ENCODE data around the gene RCE1. TPM values are rescaled to one million over a fixed set of nuclear protein-coding genes. Genes with fewer than 3 reads are reported as not detected.
A peak's percentile ranks its signal among the peaks of the same experiment; 100 is the strongest.
"Not testable (repeated sequence)": the region's sequence is repeated elsewhere in the genome, so short reads cannot be mapped to it uniquely, and the experiment has no call there.

RCE1 gene
- total RNA-seq: 10 to 100 TPM; 34.5 to 37.5 TPM
- 21.4 TPM for polyA plus RNA-seq (2013, experiment 1 of 2)
- polyA plus RNA-seq (2013, experiment 2 of 2): 21.2 TPM
- long read RNA-seq, experiment 1, transcript RCE1-201 (8 exons, 1,485 nt): major isoform, 10 of 19 reads
- long read RNA-seq, experiment 1, partial matches to known transcripts: 0 of 19 reads
- long read RNA-seq, experiment 1, other reads (novel, unspliced or antisense): 2 of 19 reads
- long read RNA-seq, experiment 2, transcript RCE1-201 (8 exons, 1,485 nt): major isoform, 37 of 63 reads
- long read RNA-seq, experiment 2, transcript RCE1-203 (8 exons, 1,428 nt): minor isoform, 11 of 63 reads
- long read RNA-seq, experiment 2, partial matches to known transcripts: 4 of 63 reads
- long read RNA-seq, experiment 2, other reads (novel, unspliced or antisense): 7 of 63 reads
- long read RNA-seq, experiment 3, transcript RCE1-201 (8 exons, 1,485 nt): major isoform, 88 of 139 reads
- long read RNA-seq, experiment 3, transcript RCE1-203 (8 exons, 1,428 nt): minor isoform, 17 of 139 reads
- long read RNA-seq, experiment 3, transcript RCE1-202 (7 exons, 1,379 nt): minor isoform, 8 of 139 reads
- long read RNA-seq, experiment 3, partial matches to known transcripts: 8 of 139 reads
- long read RNA-seq, experiment 3, other reads (novel, unspliced or antisense): 14 of 139 reads
- long read RNA-seq, experiment 4, partial matches to known transcripts: 1 of 7 reads
- long read RNA-seq, experiment 4, other reads (novel, unspliced or antisense): 2 of 7 reads

- H3K9me3 Mint-ChIP-seq: no peaks in the 10 kb centered on the region
- peaks cover 19% of the 10 kb centered on the region for H3K36me3 Mint-ChIP-seq (ENCODE audit: low read depth)
- Histone ChIP-seq H3K27me3 (ENCODE audit: control insufficient read depth, insufficient read depth, low read length, poor library complexity, severe bottlenecking) (no peaks in the 10 kb centered on the region), H3K9ac (ENCODE audit: extremely low read depth, low read length, poor library complexity, severe bottlenecking) (peak within 1 kb of the TSS; percentile 90), H3K4me3 (ENCODE audit: low read length) (peak within 1 kb of the TSS; percentile 94), H3K9me3 (ENCODE audit: control insufficient read depth, low read length) (no peaks in the 10 kb centered on the region), H3K36me3 (ENCODE audit: control insufficient read depth, insufficient read depth, low read length) (peaks cover 39% of the 10 kb centered on the region), H3K27ac (ENCODE audit: low read depth, low read length) (peak within 1 kb of the TSS; percentile 85), H3K4me1 (ENCODE audit: control insufficient read depth, insufficient read depth, low read length) (peaks cover 8% of the 10 kb centered on the region)
- H3K4me1 Mint-ChIP-seq: peaks cover 13% of the 10 kb centered on the region
- H3K27me3 Mint-ChIP-seq (ENCODE audit: insufficient read depth): no peaks in the 10 kb centered on the region
- H3K4me3 Mint-ChIP-seq: peak within 1 kb of the TSS; percentile 86
- WGBS, 2 experiments (ENCODE audit: insufficient coverage in 1 of 2, insufficient read length in 1 of 2): 0% methylated on average over 41 to 98 of the region's 98 CpGs
- peak within 1 kb of the TSS; percentile 97 for H3K27ac Mint-ChIP-seq
- peak; percentile 95 for DNase-seq
- no peak for TF ChIP-seq CTCF (conservative IDR thresholded peaks at IDR 0.05)
These were observed at the start of gene RCE1 for GRCh38 chr11:66842896-66843775. Gene RCE1 (plus strand): TSS chr11:66843441. CDS start chr11:66843456, 15 bp downstream.

- peaks cover 15% of the 10 kb centered on the region for H3K36me3 Mint-ChIP-seq (ENCODE audit: low read depth)
- H3K4me3 Mint-ChIP-seq; H3K9ac ChIP-seq (ENCODE audit: extremely low read depth, low read length, poor library complexity, severe bottlenecking); H3K4me3 ChIP-seq (ENCODE audit: low read length); DNase-seq; H3K27me3 Mint-ChIP-seq (ENCODE audit: insufficient read depth); H3K9me3 Mint-ChIP-seq; H3K27me3 ChIP-seq (ENCODE audit: control insufficient read depth, insufficient read depth, low read length, poor library complexity, severe bottlenecking); H3K9me3 ChIP-seq (ENCODE audit: control insufficient read depth, low read length); H3K27ac Mint-ChIP-seq; H3K4me1 ChIP-seq (ENCODE audit: control insufficient read depth, insufficient read depth, low read length); H3K27ac ChIP-seq (ENCODE audit: low read depth, low read length); H3K4me1 Mint-ChIP-seq: not testable (repeated sequence)
- H3K36me3 ChIP-seq (ENCODE audit: control insufficient read depth, insufficient read depth, low read length): peaks cover 23% of the 10 kb centered on the region
These were observed 43.4 kb upstream of the RCE1 start for GRCh38 chr11:66799815-66800214.

- no peak for TF ChIP-seq CTCF (conservative IDR thresholded peaks at IDR 0.05)
- Histone ChIP-seq H3K4me1 (ENCODE audit: control insufficient read depth, insufficient read depth, low read length) (peaks cover 3% of the 10 kb centered on the region), H3K9me3 (ENCODE audit: control insufficient read depth, low read length) (no peaks in the 10 kb centered on the region), H3K36me3 (ENCODE audit: control insufficient read depth, insufficient read depth, low read length) (peaks cover 28% of the 10 kb centered on the region), H3K4me3 (ENCODE audit: low read length) (no peak overlapping the region), H3K9ac (ENCODE audit: extremely low read depth, low read length, poor library complexity, severe bottlenecking) (no peak overlapping the region), H3K27me3 (ENCODE audit: control insufficient read depth, insufficient read depth, low read length, poor library complexity, severe bottlenecking) (no peaks in the 10 kb centered on the region), H3K27ac (ENCODE audit: low read depth, low read length) (no peak overlapping the region)
- no peaks in the 10 kb centered on the region for H3K4me1 Mint-ChIP-seq
- H3K4me3 Mint-ChIP-seq: no peak overlapping the region
- H3K36me3 Mint-ChIP-seq (ENCODE audit: low read depth): peaks cover 19% of the 10 kb centered on the region
- no peak overlapping the region for H3K27ac Mint-ChIP-seq
- no peak for DNase-seq
- whole genome bisulfite sequencing, 2 experiments (ENCODE audit: insufficient coverage in 1 of 2, insufficient read length in 1 of 2): 96 to 98% methylated on average over 5 of the region's 5 CpGs
- no peaks in the 10 kb centered on the region for H3K27me3 Mint-ChIP-seq (ENCODE audit: insufficient read depth)
- no peaks in the 10 kb centered on the region for H3K9me3 Mint-ChIP-seq
These were observed 42.4 kb upstream of the RCE1 start for GRCh38 chr11:66800720-66801428.
